H54 (cell line): ENCODE results near the gene SEPSECS.

Source experiments
- DNase-seq: peaks from one replicate; pipeline ENCODE4 v3.0.0; 2011; ENCODE audit warnings: low spot score, mixed read lengths; ENCODE audit not compliant: insufficient read length
- FAIRE-seq: peaks from 3 replicates; lab custom pipeline; 2011; peaks lifted over from hg19 to GRCh38; lab: Jason Lieb, UNC
- POLR2A ChIP-seq: IDR thresholded peaks from 2 replicates; pipeline ENCODE4 v1.6.1; 2011; ENCODE audit warnings: low read depth, mild to moderate bottlenecking, low read length

Gene SEPSECS

DNA sequence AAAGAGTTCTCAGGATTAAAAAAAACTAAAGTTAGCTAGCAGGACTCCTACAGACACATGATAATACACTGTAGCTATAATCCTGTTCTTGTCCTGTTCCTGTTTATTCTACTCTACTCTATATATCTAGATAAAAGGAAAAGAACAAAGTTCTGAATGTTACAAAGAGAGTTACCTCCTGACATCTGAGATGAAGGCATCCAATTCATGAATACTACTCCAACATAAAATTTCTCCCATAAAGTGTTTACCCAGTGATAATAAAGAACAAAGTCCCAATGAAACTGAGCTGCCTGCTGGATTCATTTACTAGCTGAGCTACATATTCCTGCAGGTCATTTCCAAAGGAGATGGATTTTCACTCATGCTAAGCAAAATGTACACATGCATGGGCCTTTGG is 27.1 kb downstream of the SEPSECS start:
- DNase-seq (no peak), FAIRE-seq (no peak)
- TF ChIP-seq POLR2A, result no peak

DNA sequence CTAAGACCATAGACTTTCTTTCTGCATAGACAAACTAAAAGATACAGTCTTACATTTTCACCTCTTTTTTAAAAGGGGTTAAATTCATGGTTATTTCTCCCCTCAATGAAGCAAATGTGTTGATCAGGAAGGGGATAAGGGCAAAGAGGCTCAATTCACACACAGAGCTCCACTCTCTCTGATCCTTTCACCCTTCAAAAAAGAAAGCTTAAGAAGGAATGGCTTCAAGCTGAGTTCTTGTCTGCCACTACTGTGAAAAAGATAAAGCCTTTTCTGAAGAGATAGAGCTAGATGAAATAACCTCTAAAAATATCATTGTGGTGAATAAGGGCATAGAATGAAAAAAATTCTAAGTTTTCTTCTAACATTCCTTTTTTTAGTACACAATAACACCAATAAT is 28.3 kb downstream of the SEPSECS start:
- TF ChIP-seq POLR2A, result no peak
- DNase-seq, result no peak
- FAIRE-seq, result no peak

DNA sequence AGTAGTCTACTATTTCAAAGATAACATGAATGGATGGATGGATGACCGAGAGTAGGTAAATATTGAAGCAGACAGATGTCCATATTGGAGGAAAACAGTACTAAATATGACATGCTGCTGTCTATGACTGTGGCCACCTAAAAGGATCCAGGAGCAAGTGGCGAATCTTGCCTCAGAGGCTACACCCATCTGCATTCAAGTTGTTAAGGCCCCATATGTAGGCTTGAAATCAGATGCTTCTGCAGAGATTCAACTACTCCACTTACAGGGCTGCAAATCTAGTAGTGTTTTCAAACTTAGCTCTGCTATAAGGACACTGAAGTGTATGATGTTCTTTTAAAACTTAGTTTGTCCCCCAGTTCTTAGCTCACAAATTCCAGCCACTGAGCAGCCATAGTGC is 28.9 kb downstream of the SEPSECS start:
- TF ChIP-seq POLR2A, result no peak
- DNase-seq (no peak), FAIRE-seq (no peak)

DNA sequence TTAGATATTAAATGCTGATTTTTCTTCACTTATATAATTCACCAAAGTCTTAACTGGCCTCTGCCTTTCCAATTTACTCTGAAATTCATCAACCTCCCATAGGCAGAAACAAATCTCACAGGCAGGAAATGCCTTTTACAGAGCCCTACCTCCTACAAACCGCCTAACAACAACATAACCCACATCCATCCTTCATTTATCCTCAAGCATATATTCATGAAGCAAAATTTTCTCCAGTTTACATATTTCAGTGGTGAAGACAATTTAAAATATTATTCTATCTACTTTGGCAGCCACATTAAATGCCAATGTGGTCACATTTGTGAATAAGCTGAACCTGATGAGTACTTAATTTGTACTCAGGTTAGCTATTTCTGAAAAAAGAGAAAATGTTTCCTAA is 30.3 kb downstream of the SEPSECS start:
- no peak for DNase-seq
- no peak for FAIRE-seq

DNA sequence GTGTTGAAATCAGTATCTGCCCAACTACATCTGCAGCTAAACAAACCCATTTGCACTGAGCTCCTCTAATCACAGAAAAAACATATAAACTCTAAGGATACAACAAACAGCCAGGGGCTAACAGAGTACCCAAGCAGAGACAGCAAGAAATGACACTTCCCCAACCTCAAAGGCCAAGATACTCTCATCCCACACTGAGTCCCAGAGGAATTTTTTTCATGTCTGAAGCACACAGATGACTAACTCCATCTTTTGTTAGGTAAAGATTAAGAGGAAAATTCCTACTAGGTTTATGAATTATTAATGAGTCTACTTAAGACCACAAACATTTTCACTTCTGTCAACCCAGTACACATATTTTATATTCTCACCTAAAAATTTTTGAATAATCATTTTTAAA is 31.6 kb downstream of the SEPSECS start:
- DNase-seq (no peak), FAIRE-seq (no peak)
- TF ChIP-seq POLR2A, result no peak

More for the DNA sequence above, 30.3 kb downstream of the SEPSECS start:
- no peak for TF ChIP-seq POLR2A

DNA sequence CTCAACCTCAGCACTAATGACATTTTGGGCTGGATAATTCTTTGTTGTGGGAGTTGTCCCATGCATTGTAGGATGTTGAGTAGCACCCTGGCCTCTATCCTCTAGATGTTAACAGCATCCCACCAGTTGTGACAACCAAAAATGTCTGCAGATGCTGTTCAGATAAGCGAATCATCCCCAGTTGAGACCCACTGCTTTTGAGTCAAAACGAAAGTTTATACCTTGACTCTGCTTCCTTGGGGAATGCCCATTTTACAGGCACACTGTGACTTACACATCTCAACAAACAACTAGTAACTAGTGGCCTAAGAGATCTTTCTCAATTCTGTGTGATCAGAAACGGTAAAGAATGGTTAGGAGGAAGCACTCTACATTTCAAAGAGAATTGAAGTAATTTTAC is 37.0 kb downstream of the SEPSECS start:
- DNase-seq, result no peak
- no peak for TF ChIP-seq POLR2A
- no peak for FAIRE-seq

DNA sequence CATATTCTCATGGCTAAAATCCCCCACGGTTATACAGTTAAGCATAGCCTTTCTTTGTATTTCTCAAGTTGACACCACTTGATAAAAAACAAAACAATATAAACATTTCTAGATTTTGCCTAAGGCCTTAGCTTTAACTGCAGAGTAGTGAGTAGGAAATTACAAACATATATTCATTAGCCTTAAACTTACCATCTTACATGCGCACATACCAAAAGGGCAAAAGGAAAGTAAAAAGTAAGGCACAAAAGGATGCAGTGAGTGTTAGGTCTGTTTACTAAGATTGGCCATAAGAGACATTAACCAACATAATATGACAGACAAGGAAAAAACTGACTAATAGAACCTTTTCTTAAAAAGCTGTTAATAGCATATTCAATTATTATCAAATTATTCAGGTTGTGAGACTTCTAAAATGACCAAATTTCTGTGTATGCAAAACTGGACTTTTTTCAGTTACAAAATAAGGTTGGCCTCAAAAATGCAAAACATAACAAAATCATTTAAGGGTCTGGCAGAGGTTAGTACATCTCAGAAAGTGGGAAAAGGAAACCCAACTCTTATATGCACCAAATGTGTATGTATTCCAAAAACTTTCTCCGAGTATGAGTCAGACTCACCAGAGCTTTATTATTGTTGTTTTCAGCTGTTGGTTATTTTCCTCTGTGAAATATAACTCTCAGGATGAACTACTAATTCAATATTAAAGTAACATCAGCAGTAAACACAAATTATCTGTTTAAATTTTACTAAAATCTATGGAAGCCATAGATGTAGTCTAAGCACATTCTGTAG is 39.9 kb downstream of the SEPSECS start:
- DNase-seq (no peak), FAIRE-seq (no peak)
- no peak for TF ChIP-seq POLR2A

DNA sequence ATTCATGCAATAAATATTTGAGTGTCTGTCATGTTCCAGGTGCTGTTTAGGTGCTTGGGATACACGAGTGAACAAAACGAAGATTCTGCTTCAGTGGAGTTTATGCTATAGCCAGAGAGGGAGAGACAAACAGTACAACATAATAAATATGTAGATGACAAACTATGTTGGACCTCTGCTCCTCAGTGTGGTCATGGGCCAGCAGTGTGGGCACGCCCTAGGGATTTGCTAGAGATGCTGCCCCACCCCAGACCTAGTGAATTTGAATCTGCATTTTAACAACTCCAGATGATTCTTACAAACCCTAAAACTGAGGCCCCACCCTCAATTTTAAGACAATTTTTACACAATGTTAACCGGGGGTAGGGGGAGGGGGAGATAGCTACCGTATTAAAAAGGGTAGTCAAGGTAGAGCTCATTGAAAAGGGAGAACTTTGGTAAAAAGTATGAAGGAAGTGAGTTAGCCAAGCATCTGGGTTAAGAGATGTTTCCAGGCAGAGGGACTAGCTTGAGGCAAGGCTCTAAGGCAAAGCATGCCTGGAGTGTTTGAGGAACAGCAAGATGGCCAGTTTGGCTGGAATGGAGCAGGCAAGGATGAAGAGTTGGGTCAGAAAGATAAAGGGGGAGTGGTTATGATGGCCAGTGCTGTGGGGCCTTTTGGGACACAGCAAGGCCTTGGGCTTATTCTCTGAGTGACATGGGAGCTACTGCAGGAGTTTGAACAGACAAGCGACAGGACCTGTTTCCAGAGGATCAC is 42.4 kb downstream of the SEPSECS start:
- no peak for FAIRE-seq
- DNase-seq, result no peak
- no peak for TF ChIP-seq POLR2A

DNA sequence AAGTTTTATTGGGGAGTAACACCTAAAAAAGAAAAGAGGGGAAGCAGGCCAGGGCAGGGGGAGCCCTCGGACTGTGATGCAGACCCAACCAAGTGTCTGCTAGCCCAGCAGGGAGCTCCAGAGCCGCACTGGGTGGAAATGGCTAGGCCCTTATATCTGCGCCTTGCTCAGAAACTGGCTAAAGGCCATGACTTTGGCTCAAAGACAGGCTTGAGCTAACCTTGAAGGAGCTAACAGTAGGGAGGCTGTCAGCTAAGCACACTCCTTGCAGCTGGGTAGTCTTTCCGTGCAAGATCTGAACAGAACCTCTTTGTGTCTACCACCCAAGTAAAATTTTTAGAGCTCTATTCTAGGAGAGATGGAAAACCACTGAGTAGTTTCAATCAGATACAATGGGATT is 43.0 kb downstream of the SEPSECS start:
- FAIRE-seq (no peak), DNase-seq (no peak)
- TF ChIP-seq POLR2A, result no peak

DNA sequence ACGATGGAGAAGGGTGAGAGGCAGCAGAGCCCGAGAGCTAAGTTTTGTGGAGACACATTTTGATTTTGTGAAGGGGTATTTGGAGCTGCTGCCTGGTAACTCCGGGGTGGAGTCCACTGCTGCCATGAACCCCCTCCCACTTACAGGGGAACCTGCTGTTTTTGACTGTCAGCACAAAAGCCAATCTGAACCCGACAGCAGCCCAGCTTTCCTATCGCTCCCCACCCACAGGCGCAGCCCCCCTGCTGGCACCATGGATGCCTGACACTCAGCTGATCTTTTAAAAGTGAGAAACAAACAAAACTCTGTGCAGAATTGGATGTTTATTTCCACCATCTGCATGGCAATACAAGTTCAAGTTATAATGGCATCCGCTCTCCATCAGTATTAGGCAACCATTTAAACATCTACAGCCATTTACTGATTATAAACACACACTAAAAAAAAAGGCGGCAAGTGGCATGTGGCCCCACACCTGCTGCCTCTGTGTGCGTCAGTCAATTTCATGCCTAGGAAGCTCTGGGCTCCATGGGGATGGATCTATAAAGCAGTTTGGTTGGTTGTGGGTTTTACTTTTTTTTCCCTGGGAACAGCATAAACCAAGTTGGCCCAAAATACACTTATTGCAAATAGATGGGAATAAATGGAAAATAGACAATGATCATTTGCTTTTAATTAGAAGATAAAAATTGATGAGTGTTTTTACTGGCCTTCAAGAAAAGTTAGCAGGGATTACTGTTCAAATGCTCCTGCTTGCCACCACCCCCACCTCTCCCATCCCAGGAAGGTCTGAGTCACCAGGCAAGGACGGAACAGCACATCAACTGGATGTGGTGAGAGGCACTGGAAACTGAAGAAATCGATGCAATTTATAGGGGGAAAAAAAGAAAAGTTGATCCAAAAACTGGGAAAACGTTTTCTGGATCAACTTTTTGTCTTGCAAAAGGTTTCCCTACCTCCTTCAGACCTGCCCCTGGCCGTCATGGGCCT is 46.0 kb downstream of the SEPSECS start:
- TF ChIP-seq POLR2A, result no peak
- DNase-seq (no peak), FAIRE-seq (no peak)

DNA sequence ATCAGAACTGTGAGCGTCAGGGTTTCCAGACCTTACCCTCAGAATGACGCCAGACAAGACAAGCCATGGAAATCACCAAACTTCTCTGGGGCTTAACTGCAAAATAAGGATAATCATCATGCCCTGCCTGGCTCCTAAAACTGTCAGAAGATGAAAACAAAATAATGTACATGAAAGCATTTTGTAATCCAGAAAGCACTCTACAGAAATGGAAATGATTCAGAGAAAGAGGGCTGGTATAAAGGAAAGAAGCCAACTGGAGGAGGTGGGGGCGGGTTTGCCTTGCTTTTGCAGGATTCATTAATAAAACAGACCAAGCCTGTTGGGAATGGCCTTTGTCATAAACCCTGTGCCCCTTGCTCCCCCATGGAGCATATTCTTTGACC is 47.3 kb downstream of the SEPSECS start:
- FAIRE-seq (no peak), DNase-seq (no peak)
- no peak for TF ChIP-seq POLR2A

DNA sequence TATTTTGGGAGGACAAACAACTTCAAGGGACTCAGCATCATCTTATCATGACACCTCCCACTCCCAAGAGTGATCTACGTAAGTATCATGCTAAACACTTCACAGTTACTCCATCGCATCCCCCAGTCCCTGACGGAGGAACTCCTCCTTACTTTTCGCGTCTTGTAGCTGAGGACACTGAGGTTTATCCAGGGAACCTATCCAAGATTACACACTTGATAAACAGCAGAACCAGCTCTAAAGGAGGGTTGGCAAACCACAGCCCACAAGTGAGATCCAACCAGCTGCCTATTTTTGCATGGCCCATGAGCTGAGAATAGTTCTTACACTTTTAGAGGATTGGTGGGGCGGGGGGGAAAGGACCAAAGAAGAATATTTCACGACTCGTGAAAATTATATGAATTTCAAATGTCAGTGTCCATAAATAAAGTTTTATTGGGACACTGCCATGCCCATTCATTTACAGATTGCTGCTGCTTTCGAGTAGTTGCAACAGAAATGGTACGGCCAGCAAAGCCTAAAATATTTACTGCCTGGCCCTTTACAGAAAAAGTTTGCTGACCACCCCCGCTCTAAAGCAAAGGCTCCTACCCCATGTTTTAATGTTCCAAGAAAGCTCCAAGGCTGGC is 47.8 kb downstream of the SEPSECS start:
- no peak for TF ChIP-seq POLR2A
- FAIRE-seq, result no peak
- no peak for DNase-seq

DNA sequence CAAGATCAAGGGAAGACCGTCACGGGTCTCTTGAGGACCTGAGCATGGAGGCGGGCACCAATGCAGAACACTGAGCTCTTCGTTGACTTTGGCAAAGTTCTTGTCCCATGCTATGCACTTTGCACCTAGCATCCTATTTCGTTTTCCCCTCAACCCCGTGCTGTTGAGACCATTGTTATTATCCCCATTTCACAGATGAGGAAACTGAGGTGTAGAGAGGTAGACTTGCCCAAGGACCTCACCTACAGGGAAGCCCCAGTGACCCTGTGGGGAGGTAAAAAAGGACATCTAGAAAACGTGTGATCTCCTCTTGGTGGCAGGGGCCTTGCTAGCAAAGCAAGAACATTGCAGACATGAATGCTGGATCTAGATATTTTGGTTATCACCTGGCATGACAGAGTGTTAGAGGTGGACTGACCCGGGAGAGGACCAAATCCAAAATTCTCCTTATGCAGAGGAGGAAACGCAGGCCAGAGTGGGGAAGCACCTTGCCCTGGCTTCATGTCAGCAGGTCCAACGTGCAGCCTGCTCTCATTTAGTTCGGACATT is 48.5 kb downstream of the SEPSECS start:
- TF ChIP-seq POLR2A, result no peak
- FAIRE-seq (no peak), DNase-seq (no peak)
